Measurements from ENCODE around the gene TRAPPC13. TPM values are rescaled to one million over a fixed set of nuclear protein-coding genes. Genes with fewer than 3 reads are reported as not detected.

The TRAPPC13 gene
- total and polyA plus RNA-seq, 10 of the 15 experiments (the other 5 are each of a cell fraction or from before 2014, with no cell fraction given) = 16.5 to 35.6 (median 25.0) TPM

DNA sequence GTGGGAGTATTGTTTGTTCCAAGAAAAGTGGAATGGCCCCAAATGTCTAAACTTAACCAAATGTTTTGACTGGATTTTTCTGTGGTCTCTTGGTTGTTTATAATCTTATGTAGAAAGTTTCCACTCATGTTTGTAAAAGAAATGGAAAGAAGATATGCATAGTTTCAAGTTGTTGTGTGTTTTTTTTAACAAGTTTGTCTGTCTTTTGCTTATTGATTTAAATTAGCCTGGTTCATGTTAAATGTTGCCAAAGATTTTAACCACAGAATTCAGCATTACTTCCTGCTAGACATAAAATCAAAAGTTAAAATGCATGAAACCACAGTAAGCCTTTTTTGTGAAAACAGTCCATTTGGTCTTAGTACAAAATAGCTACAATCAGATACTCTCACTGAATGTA, 47.7 kb upstream of the TRAPPC13 start:
- SMC1A ChIA-PET (ENCODE audit: uncharacterized antibody, unreplicated experiment) = interaction anchor here (0.6 kb wide), 1 partner anchor 401 kb away, joined by 3 read pairs; no protein-coding TSS in a partner anchor
- CTCF ChIA-PET = interaction anchor here (1.4 kb wide), 1 partner anchor 14 kb away, joined by 4 read pairs; the partner anchor contains the start of genes CENPK and PPWD1
- BruUV-seq (replicated peaks) = no TSS peak
- TF ChIP-seq, protein P1, sequence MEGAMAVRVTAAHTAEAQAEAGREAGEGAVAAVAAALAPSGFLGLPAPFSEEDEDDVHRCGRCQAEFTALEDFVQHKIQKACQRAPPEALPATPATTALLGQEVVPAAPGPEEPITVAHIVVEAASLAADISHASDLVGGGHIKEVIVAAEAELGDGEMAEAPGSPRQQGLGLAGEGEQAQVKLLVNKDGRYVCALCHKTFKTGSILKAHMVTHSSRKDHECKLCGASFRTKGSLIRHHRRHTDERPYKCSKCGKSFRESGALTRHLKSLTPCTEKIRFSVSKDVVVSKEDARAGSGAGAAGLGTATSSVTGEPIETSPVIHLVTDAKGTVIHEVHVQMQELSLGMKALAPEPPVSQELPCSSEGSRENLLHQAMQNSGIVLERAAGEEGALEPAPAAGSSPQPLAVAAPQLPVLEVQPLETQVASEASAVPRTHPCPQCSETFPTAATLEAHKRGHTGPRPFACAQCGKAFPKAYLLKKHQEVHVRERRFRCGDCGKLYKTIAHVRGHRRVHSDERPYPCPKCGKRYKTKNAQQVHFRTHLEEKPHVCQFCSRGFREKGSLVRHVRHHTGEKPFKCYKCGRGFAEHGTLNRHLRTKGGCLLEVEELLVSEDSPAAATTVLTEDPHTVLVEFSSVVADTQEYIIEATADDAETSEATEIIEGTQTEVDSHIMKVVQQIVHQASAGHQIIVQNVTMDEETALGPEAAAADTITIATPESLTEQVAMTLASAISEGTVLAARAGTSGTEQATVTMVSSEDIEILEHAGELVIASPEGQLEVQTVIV (IDR thresholded peaks at IDR 0.05; ENCODE audit: borderline replicate concordance, partially characterized antibody) = no peak
- TF ChIP-seq IKZF2 (IDR thresholded peaks at IDR 0.05) = no peak
- no peak for TF ChIP-seq HDAC2 (IDR thresholded peaks at IDR 0.05)
- no peak for TF ChIP-seq RB1 (IDR thresholded peaks at IDR 0.05; ENCODE audit: borderline replicate concordance)
- TF ChIP-seq POLR2AphosphoS5 (IDR thresholded peaks at IDR 0.05; ENCODE audit: low read length) = no peak
- TF ChIP-seq NBN (IDR thresholded peaks at IDR 0.05) = no peak
- TF ChIP-seq, protein P2, sequence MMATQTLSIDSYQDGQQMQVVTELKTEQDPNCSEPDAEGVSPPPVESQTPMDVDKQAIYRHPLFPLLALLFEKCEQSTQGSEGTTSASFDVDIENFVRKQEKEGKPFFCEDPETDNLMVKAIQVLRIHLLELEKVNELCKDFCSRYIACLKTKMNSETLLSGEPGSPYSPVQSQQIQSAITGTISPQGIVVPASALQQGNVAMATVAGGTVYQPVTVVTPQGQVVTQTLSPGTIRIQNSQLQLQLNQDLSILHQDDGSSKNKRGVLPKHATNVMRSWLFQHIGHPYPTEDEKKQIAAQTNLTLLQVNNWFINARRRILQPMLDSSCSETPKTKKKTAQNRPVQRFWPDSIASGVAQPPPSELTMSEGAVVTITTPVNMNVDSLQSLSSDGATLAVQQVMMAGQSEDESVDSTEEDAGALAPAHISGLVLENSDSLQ (IDR thresholded peaks at IDR 0.05) = no peak
- no peak for TF ChIP-seq JUNB (IDR thresholded peaks at IDR 0.05)
- TF ChIP-seq, protein P3, sequence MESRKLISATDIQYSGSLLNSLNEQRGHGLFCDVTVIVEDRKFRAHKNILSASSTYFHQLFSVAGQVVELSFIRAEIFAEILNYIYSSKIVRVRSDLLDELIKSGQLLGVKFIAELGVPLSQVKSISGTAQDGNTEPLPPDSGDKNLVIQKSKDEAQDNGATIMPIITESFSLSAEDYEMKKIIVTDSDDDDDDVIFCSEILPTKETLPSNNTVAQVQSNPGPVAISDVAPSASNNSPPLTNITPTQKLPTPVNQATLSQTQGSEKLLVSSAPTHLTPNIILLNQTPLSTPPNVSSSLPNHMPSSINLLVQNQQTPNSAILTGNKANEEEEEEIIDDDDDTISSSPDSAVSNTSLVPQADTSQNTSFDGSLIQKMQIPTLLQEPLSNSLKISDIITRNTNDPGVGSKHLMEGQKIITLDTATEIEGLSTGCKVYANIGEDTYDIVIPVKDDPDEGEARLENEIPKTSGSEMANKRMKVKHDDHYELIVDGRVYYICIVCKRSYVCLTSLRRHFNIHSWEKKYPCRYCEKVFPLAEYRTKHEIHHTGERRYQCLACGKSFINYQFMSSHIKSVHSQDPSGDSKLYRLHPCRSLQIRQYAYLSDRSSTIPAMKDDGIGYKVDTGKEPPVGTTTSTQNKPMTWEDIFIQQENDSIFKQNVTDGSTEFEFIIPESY (IDR thresholded peaks at IDR 0.05) = no peak
- TF ChIP-seq ZNF217 (IDR thresholded peaks at IDR 0.05) = no peak
- TF ChIP-seq CREB1 (IDR thresholded peaks at IDR 0.05; ENCODE audit: low read depth) = no peak
- TF ChIP-seq MEF2A (IDR thresholded peaks at IDR 0.05; ENCODE audit: insufficient read depth, low read depth, low read length) = no peak
- no peak for TF ChIP-seq IRF4 (IDR thresholded peaks at IDR 0.05; ENCODE audit: low read depth, low read length)
- no peak for TF ChIP-seq ZNF274 (IDR thresholded peaks at IDR 0.05; ENCODE audit: insufficient read depth, insufficient read length)
- no peak for TF ChIP-seq STAT3 (IDR thresholded peaks at IDR 0.05; ENCODE audit: low read depth, low read length)
- TF ChIP-seq NFXL1 (IDR thresholded peaks at IDR 0.05; ENCODE audit: borderline replicate concordance) = no peak
- no peak for TF ChIP-seq ZNF207 (IDR thresholded peaks at IDR 0.05; ENCODE audit: borderline replicate concordance)
- no peak for TF ChIP-seq NR2C1 (IDR thresholded peaks at IDR 0.05)

More for the DNA sequence above, 47.7 kb upstream of the TRAPPC13 start:
- Histone ChIP-seq H2AFZ (ENCODE audit: control insufficient read depth, low read depth, low read length) (no peak overlapping the region), H3K27ac (ENCODE audit: control insufficient read depth, insufficient read depth) (no peak overlapping the region), H4K20me1 (ENCODE audit: control insufficient read depth, insufficient read depth) (no peaks in the 10 kb centered on the region), H3K9ac (ENCODE audit: control insufficient read depth, insufficient read depth, low read length) (no peak overlapping the region), H3K36me3 (ENCODE audit: control insufficient read depth in 2 of 2, insufficient read depth in 2 of 2, low read length in 1 of 2) (peaks cover 0 to 15% of the 10 kb centered on the region in 2 experiments; a peak in 3 of 4 replicates), H3K4me2 (ENCODE audit: control insufficient read depth, insufficient read depth) (no peak overlapping the region), H3K4me3 (no peak overlapping the region), H3K4me1 (ENCODE audit: control insufficient read depth, insufficient read depth, low read length) (no peaks in the 10 kb centered on the region), H3K9me3 (replicated peaks; ENCODE audit: control insufficient read depth, insufficient read depth, low read length) (no peaks in the 10 kb centered on the region), H3K27me3 (replicated peaks in 1 of 2; ENCODE audit: control insufficient read depth in 2 of 2, insufficient read depth in 2 of 2, low read length in 1 of 2) (no peaks in the 10 kb centered on the region), H3K79me2 (ENCODE audit: control insufficient read depth, insufficient read depth, low read length) (no peaks in the 10 kb centered on the region)
- DNase-seq (ENCODE audit: low read depth, low spot score) (no peak), ATAC-seq (no peak), FAIRE-seq (no peak)
- POLR2A ChIA-PET = interaction anchor here (1.7 kb wide), 1 partner anchor 14 kb away, joined by 6 read pairs; the partner anchor contains the start of genes CENPK and PPWD1
- RAD21 ChIA-PET (ENCODE audit: unreplicated experiment) = no interaction called here
- intact Hi-C loops (cut with micrococcal nuclease; ENCODE audit: unreplicated experiment) = no loop called here
- in situ Hi-C loops (cut with MboI) = no loop called here

Measured in GM12878 (cell line).